GM13977 (cell line): ENCODE results near the gene MYT1.

Experiments
- DNase-seq: peaks from one replicate; pipeline ENCODE4 v3.0.0; 2012; ENCODE audit warnings: low spot score
- CTCF ChIP-seq: IDR thresholded peaks from 2 replicates; pipeline ENCODE4 v1.5.1; 2012; ENCODE audit warnings: mild to moderate bottlenecking, control low read depth; ENCODE audit not compliant: insufficient read depth; ENCODE audit errors: extremely low read depth, missing control alignments
- in situ Hi-C: fragments of 300-500 bp; cut with MboI; formaldehyde crosslinking; loops from one replicate; pipeline ENCODE4 v1.12.0; 2022; ENCODE audit warnings: low sequenced_read_pairs, low pct_unique_long_range_greater_than_20kb, mixed read lengths, inconsistent platforms; ENCODE audit not compliant: unreplicated experiment

MYT1 gene

GRCh38 chr20:64236137-64237088 lies 72.2 kb downstream of the MYT1 start:
- no peak for TF ChIP-seq CTCF
- in situ Hi-C loops: no loop called here
- no peak for DNase-seq

- no peak for DNase-seq
- no peak for TF ChIP-seq CTCF
- in situ Hi-C loops: no loop called here
These were observed 73.1 kb downstream of the MYT1 start for GRCh38 chr20:64237316-64237715.

- TF ChIP-seq CTCF: no peak
- DNase-seq: no peak
- in situ Hi-C loops: no loop called here
These were observed 74.0 kb downstream of the MYT1 start for GRCh38 chr20:64238115-64238825.

GRCh38 chr20:64238851-64239387 lies 74.7 kb downstream of the MYT1 start:
- no peak for TF ChIP-seq CTCF
- in situ Hi-C loops: no loop called here
- DNase-seq: peak; percentile 90

GRCh38 chr20:64239449-64240242 lies 75.4 kb downstream of the MYT1 start:
- in situ Hi-C loops: no loop called here
- no peak for DNase-seq
- TF ChIP-seq CTCF: no peak

- no peak for TF ChIP-seq CTCF
- DNase-seq: no peak
- in situ Hi-C loops: no loop called here
These were observed 76.2 kb downstream of the MYT1 start for GRCh38 chr20:64240243-64241015.
